Activated gamma-delta T cell treated with anti-CD3 and anti-CD28 coated beads, Interleukin-2, amount 50 U/mL, for 16 hours (primary cell): ENCODE data around the gene RFC2.

Source experiments
- DNase-seq: peaks from one replicate; pipeline ENCODE4 v3.0.0-alpha.2; 2020; ENCODE audit warnings: low read depth

Gene RFC2

DNA sequence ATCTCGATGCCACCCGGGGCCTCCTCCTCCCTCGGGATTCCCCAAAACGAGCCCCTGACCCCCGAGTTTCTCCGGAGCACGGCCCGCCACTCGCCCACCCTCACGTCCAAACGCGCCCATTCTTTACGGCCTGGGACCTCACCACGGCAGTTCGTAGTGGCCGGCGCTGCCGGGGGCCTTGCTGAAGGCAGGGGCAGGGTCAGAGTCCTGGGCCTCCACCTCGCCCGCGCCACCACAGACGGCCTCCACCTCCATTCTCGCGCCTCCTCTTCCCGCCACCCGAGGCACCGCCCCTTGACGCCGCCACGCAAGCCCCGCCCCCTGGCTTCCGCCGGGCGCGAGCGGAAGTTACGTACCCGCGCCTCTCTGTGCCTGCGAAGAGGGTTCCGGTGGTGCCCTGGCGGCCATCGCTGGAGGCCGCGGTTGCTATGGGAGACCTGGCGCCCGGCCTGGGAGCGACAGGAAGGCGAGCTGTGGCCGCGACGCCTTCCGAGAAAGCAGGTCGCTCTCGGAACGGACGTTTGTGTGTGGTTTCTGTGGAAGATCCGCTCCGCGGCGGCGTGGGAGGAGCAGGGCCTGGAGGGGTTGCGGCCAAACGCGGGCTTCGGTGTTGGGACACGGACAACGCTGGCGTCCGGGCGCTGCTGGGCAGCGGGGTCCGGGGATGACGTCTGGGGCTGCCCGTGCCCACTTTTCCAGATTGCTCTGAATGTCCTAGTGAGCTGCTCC is at the start of gene RFC2:
TSS of gene RFC2 (minus strand) at position 271 of the 729 bp plus-strand sequence. CDS start at position 255, 16 bp downstream.
- DNase-seq, result peak; percentile 94

DNA sequence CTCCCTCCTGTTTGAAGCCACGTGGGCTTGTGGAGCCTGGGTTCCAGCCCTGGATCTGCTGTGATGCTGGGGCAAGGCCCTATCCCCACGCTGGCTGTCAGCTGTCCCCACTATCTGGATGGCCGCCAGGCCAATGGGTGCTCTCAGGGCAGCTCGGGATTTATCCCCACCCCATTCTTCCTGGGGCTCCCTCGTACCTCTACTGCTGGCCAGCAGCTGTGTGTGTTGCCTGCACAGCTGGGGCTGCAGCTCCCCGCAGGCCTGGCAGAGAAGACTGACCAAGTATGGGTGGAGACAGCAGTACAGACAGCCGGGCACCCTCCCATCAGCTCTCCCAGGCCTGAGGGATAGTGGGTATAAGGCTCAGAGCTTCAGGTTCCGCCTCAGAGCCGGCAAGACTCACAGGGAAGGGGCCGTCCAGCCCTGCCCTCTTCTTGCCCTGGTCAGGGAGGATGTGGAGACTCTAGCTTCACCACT is 48.6 kb upstream of the RFC2 start:
- DNase-seq, result no peak

DNA sequence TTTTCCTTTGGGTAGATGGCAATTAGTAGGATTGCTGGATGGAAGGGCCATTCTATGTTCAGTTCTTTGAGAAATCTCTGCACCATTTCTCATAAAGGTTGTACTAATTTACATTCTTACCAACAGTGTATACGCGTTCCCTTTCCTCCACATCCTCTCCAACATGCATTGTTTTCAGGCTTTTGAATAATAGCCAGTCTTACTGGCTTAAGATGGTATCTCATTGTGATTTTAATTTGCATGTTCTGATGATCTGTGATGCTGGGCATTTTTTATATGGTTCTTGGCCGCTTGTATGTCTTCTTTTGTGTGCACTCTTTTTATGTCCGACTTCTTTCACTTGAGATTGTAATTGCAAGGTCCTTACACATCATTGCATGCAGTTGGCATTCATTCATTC is 46.7 kb upstream of the RFC2 start:
- no peak for DNase-seq

DNA sequence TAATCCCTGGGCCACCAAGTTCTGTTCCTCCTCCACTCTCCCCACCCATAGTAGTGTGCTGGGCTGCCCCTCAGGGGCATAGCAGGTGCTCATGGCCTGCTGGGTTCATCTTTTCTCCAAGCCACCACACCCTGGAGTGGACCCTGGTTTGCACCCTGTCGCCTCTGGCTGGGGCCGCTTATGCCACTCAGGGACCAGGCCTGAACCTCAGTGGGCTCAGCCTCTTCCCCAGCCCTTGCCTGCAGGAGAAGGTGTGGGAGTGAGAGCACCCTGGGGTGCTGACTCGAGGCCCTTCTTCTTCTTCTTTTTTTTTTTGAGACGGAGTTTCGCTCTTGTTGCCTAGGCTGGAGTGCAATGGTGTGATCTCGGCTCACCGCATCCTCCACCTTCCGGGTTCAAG is 45.2 kb upstream of the RFC2 start:
- DNase-seq, result no peak

DNA sequence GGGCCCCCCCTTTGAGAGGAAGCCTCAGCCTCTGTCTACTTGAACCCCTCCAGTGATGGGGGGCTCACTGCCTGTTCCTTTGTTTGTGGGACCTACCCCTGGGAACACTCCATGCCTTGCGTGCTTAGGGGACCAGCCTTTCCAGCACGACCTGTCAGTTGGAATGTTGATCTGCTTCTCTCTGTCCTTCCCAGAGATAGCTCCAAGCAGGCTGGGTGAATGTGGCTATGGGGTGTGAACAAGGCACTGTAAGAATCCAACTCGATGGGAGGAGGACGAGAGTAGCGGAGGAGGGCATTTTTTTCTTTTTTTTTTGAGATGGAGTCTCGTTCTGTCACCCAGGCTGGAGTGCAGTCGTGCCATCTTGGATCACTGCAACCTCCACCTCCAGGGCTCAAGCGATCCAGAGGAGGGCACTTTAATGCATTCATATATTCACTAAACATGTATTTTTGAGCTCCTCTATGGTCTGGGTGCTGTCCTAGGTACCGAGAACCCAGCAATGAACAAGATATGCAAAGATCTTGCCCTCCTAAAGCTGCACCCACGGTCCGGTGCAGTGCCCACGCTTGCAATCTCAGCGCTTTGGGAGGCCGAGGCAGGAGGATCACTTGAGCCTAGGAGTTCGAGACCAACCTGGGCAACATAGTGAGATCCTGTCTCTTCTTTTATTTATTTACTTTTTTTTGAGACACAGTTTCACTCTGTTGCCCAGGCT is 43.5 kb upstream of the RFC2 start:
- DNase-seq, result no peak

DNA sequence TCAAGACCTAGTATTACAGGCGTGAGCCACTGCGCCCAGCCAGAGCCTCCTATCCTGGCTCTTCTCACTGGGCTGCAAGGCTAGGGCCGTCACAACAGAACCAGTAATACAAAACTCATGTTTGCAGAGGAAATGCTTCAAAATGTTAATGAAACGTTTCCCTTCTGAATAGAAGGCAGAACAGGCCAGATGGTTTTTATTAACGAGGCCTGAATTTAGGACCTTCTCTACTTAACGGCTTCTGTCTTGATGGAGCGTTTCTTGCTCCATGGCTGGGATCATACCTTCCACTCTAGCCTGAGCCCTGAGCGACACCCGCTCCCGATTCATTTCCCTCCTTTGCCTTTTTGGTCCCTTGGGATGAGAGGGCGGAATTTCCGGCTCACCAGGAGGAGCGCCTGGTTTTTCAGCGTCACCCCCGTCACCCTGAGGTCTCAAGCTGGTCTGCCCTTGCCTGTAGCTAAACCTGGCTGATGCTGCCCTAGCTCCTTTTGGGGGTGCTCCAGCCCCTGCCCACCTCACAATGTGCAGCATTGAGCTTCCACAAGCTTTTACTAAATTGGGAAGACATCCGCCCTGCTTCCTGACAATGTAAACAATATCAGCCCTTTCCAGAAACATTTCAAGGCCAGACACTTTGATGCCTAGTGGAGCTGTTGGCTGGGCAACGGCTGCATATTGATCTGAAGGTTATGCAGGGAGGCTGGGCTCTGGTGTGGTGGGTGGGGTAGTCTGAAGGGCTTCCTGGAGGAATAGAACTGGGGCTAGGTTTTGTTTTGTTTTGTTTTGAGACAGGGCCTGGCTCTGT is 40.2 kb upstream of the RFC2 start:
- no peak for DNase-seq

DNA sequence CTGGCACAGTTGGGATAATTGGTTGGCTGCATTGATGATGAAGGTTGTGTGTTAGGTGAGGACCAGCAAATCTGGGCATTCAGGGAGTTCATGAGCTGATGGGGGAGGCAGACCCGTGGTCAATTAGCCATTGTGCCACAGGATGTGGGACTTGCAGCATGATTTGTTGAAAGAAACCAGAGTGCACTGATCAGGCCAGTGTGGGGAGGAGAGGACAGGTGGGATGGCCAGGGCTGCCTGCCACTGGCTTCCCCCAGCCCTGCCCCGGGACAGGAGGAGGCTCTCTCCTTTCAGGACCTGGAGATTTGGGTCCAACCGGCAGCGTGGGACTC is 39.3 kb upstream of the RFC2 start:
- DNase-seq, result no peak

DNA sequence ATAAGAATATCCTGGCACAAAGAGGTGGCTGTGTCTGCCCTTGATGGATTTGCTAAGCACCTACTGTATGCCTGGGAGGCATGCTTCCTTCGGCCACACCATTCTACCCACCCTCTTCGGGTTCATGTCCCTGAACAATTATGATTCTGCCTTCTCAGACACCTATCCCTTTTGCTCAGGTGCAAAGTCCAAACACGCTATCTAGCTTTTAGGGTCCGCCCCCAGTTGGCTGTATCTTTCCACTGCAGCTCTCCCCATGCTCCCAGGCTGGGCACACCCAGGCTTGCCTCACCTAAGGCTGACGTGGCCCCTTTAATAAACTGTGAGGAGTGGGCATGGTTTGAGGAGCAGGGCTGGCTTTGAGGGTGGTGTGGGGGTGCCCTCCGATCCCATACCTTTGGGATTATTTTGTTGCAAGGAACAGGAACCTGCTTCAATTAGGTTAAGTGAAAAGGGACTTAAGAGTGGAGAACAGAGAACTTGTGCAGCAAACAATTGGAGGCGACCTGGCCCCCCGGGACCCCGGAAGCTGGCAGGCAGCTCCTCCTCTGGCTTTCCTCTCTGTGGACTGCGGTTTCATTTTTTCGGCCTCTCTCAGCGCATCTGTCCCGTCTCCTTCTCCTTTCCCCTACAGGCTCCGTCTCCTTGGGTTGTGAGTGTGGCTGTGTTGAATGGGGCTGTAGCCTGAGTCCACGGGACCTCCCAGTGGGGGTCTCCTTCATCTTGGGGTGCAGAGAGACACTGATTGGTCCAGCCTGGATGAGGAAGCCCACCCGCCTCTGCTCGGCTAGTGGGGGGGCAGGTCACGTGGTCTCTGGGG is 38.8 kb upstream of the RFC2 start:
- DNase-seq, result no peak

DNA sequence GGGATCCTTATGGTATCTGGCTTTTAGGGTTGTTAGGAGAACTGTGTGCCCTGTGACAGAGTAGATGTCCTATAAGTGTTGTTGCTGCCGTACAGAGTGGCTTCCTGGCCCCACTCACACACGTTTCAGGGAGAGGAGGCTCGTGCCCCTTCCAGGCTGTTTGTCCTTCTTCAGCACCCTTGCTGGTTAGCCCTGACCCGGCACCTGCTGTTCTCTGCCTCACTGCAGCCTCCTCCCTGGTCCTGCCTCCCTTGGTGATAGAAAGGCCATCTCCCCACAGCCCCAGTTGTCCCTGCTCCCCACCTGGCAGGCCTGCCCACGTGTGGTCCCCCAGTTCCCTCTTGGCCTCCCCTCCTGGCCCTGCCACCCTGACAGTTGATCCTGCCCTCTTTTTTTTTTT is 37.3 kb upstream of the RFC2 start:
- no peak for DNase-seq

DNA sequence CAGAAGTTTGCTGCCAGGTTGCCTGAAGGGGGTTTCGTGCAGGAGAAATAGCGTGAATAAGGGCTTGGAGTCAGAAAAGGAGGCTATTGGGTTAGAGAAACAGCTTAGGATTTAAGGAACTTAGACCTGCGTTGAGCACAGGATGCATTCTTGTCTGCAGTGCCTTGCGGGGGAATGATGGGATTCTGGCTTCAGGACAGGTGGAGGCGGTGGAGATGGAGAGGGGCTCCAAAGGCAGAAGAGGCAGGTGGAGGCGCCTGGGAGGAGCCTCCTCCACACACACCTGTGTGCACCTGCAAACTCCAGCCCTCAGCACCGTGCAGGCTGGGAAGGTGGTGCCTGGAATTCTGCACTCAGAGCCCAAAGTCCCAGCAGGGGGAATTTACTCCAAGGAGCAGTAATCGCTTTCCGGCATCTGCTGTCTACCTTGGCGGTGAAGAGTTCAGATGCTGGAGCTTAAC is 36.8 kb upstream of the RFC2 start:
- no peak for DNase-seq

DNA sequence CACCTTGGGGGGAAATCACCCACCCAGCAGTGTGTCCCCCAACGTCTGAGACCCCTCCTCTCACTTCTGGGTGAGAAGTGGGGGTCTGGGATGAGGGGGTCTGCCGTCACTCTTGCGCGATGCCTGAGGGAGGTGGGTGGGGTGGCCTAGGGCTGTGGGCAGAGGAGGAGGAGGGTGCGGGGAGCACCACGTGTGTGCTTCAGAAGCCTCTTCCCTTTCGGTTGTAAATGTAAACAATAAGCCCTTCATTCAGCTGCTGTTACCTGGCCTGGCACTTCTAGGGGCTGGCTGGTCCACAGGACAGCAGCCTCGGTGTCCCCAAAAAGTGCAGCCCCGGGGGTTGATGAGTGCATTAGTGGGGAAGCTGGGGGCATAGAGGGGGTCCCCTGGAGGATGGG is 36.4 kb upstream of the RFC2 start:
- DNase-seq, result no peak

DNA sequence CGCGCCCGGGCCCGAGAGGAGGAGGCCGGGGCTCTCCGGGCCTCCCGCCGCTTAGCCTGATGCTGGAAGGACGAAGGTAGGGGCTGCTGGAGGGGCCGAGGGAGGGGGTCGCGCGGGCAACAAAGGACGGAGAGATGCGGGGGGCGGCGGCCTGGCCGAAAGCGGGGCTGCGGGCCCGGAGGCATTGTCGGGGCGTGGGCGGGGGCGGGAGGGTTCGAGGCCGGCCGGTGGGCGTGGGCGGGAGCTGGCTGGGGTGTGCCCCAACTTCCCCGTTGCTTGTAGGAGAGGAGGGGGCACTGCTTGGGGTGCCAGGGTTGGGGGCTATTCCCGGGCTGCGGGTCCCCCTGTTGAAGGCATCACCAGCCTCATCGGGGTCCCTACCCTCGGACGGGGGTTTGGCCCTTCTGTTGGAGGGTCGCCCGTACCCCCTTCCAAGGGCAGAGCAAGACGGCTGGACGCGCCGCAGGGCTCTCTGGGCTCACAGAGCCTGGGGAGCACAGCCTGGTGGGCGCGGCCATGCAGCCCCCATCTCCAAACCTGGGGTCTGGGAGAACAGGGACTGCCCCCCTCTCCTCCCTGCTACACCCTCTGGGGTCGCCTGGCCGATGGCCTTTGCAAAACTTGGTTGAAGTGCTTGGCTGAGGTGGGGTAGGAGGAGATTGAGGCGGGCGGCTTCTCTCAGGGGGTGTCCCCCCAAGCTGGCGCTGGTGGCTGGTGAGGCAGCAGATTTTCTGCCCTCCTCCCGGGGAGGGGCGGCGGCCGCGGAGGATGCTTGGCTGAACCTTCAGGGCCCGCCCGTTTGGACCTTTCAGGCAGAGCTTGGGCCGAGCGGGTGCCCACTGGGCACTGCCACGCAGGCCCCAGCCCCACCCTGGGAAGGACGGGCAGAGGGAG is 35.7 kb upstream of the RFC2 start:
- DNase-seq, result peak; percentile 24

DNA sequence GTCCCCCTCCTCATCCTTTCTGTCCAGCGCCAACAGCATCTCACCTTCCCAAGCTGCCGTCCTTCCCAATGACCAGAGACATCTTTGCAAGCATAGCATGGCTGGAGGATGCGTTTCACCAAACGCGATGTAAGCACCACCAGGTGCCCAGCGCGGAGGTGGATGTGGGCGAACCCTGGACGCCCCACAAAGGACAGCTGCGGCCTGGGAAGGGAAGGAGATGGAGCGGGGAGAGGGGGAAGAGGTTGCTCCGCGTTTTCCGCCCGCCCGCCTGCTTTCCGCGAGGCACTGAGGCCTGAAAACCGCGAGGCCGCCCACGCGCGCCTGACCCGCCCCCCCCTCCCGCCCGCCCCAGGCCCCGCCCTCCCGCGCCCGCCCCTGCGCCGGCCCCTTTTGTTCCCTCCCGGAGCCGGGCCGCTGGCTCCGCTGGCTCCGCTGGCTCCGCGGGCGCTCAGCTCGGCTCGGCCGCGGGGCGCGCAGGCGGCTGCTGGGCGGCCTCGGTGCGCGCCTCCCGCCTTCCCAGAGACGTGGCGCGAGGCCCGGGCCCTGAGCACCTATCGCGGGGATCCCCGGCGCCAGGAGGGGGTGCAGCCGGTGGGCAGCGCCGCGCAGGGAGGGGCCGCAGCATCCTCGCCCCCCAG is 34.9 kb upstream of the RFC2 start, which contains the start of gene CLIP2:
TSS of gene CLIP2 (plus strand) at position 390 of the 641 bp plus-strand sequence. CDS start 28,140 bp downstream, outside the sequence.
- DNase-seq, result peak; percentile 58

DNA sequence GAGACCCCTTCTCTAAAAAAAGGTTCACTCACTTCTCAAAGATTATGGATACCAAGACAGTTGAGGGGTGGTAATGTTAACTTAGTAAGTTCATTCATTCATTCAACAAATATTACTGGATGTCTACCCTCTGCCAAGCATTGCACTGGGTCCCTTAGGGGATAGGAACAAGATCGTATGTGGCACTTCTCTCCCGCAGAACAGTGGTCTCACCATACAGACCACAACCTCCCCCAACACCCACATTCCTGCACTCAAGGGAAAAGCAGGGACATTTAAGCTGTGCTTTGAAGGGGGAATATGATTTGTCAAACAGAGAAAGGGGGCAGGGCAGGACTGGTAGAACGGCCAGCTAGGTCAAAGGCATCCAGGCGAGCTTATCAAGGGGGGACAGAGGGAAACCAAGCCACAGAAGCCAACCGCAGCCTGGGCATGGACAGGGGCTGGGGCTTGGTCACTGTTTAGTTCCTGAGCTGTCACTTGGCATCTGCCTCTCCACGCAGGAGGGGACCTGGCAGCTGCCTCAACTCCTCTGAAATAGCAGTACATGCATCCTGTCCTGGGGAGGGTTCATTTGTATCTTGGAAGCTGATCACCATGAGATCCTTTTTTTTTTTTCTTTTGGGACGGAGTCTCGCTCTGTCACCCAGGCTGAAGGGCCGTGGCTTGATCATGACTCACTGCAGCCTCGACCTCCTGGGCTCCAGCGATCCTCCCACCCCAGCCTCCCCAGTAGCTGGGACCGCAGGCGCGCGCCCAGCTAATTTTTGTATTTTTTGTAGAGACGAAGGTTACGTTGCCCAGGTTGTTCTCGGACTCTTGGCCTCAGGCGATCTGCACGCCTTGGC is 34.1 kb upstream of the RFC2 start:
- no peak for DNase-seq

DNA sequence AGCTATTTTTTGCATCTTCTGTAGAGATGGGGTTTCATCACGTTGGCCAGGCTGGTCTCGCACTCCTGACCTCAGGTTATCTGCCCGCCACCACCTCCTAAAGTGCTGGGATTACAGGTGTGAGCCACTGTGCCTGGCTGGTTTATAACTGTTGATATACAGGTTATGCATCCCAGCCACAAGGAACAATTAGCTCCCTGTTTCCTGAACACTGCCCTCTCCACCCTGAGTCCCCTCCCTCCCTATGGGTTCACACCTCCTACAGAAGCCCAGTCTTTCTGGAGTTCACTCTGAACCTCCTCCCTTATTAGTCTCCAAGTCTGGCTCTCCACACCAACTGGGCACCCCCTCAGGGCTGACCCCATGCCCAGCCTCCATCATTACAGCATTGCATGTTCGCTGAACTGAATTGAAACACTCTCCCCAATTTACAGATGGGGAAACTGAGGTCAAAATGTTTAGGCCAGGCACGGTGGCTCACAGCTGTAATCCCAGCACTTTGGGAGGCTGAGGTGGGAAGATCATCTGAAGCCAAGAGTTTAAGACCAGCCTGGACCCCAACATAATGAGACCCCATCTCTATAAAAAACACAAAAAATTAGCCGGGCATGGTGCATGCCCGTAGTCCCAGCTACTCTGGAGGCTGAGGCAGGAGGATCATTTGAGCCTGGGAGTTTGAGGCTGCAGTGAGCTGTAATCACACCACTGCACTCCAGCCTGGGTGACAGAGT is 33.3 kb upstream of the RFC2 start:
- no peak for DNase-seq

DNA sequence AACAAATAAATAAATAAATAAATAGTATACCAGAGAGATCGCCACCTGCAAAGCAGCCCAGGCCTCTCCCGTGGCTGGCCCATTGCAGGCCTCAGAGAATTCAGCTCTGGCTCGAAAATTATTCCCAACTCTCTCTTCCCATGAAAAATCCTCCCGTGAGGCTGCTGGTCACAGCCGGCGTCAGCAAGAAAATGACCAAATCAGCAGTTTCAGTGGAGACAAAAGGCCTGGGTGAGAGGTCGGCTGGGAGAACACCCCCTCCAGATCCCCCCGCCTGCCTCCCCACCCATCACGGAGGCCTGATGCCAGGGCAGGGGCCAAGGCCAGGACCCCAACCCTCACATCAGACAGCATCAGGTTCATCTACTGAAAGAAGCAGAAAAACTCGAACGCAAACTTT is 31.9 kb upstream of the RFC2 start:
- no peak for DNase-seq

DNA sequence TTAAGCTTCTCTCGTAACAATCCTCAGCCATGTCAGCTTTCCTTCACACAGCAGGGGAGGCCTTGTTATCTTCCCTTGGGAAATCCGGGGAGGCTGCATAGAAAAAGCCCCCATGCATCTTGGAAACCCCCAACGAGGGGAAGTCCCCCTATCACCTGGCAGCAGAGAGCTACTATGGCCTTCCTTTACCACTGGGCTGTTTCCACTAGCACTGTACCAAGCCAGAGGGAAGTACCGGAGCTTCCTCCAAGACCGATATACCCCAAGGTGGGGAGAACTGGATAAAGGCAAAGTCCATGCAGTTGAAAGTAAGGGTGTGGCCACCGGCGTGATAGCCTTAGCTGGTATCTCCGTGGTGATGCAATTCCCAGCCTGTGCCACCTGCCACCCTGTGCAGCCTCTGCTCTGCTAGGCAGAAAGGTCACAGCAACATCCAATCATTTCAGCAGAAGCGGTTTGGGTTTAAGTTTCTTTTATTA is 30.6 kb upstream of the RFC2 start:
- no peak for DNase-seq

DNA sequence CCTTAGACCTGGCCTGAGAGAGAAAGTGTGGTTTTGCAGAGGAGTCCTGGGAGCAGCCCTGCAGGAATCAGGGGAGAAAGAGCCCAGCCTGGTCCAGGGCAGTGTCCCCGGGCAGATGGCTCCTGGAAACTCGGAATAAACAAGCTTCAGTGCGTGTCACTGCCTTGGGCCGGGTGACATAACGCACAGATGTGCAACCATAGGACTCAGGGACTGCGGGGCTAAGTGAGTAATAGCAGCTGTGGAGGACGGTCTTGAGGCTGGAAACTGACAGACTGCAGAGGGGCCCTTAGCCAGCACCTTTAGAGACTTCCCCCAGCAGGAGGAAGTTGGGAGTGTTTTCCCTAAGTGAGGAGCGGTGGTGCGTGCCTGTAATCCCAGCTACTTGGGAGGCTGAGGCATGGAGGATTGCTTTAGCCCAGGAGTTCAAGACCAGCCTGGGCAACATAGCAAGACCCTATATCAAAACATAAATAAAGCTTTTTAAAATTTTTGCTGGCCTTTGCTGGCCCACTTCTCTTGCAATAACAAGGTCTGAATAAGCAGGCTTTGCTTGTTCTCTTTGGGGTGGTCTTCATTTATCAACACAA is 29.8 kb upstream of the RFC2 start:
- DNase-seq, result no peak
